AG09319 (cell line): ENCODE results near the gene TGFBR3L.

Experiments used
- DNase-seq: peaks from one replicate; pipeline ENCODE4 v3.0.0-alpha.2; 2010; ENCODE audit warnings: low read depth; ENCODE audit errors: extremely low read depth
- CTCF ChIP-seq: IDR thresholded peaks from 2 replicates; pipeline ENCODE4 v1.5.1; 2011; ENCODE audit warnings: low read depth, mild to moderate bottlenecking, inconsistent platforms, low read length, moderate library complexity

Gene TGFBR3L

DNA sequence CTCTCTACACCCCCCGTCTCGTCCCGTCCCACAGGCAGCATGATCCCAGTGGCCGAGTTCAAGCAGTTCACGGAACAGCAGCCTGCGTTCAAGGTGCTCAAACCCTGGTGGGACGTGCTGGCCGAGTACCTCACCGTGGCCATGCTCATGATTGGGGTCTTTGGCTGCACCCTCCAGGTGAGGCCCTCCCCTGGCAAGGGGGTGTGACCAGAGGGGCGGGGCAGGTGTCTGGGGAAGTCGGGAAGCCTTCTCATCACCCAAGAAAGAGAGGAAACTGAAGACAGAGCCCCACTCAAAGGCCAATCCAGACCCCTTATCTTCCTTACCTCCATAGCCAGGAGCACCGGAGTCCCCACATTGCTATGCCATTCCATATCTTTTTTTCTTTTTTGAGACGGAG, 19.1 kb upstream of the TGFBR3L start:
- TF ChIP-seq CTCF = no peak
- DNase-seq = no peak

DNA sequence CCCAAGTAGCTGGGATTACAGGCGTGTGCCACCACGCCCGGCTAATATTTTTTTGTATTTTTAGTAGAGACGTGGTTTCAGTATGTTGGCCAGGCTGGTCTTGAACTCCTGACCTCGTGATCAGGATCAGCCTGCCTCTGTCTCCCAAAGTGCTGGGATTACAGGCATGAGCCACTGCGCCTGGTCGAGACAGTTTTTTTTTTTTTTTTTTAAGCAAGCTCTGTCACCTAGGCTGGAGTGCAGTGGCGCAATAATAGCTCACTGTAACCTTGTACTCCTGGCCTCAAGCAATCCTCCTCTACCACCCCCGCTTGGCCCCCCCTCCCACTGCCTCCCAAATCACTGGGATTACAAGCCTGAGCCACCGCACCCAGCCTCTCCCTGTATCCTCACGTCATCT, 17.3 kb upstream of the TGFBR3L start:
- no peak for TF ChIP-seq CTCF
- no peak for DNase-seq

DNA sequence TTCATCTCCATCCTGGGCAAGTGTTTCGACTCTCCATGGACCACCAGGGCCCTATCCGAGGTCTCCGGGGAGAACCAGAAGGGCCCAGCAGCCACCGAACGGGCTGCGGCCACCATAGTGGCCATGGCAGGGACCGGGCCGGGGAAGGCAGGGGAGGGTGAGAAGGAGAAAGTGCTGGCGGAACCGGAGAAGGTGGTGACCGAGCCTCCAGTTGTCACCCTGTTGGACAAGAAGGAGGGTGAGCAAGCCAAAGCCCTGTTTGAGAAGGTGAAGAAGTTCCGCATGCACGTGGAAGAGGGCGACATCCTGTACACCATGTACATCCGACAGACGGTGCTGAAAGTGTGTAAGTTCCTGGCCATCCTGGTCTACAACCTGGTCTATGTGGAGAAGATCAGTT, 15.7 kb upstream of the TGFBR3L start:
- no peak for DNase-seq
- no peak for TF ChIP-seq CTCF

DNA sequence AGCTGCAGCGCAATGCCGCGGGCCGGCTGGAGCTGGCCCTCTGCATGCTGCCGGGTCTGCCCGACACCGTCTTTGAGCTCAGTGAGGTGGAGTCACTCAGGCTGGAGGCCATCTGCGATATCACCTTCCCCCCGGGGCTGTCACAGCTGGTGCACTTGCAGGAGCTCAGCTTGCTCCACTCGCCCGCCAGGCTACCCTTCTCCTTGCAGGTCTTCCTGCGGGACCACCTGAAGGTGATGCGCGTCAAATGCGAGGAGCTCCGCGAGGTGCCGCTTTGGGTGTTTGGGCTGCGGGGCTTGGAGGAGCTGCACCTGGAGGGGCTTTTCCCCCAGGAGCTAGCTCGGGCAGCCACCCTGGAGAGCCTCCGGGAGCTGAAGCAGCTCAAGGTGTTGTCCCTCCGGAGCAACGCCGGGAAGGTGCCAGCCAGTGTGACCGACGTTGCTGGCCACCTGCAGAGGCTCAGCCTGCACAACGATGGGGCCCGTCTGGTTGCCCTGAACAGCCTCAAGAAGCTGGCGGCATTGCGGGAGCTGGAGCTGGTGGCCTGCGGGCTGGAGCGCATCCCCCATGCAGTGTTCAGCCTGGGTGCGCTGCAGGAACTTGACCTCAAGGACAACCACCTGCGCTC, 14.8 kb upstream of the TGFBR3L start:
- no peak for TF ChIP-seq CTCF
- no peak for DNase-seq

DNA sequence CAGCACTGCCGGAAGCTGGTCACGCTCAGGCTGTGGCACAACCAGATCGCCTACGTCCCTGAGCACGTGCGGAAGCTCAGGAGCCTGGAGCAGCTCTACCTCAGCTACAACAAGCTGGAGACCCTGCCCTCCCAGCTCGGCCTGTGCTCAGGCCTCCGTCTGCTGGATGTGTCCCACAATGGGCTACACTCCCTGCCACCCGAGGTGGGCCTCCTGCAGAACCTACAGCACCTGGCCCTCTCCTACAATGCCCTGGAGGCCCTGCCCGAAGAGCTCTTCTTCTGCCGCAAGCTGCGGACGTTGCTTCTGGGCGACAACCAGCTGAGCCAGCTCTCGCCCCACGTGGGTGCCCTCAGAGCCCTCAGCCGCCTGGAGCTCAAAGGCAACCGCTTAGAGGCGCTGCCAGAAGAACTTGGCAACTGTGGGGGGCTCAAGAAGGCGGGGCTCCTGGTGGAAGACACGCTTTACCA, 14.2 kb upstream of the TGFBR3L start:
- DNase-seq = no peak
- TF ChIP-seq CTCF = no peak

DNA sequence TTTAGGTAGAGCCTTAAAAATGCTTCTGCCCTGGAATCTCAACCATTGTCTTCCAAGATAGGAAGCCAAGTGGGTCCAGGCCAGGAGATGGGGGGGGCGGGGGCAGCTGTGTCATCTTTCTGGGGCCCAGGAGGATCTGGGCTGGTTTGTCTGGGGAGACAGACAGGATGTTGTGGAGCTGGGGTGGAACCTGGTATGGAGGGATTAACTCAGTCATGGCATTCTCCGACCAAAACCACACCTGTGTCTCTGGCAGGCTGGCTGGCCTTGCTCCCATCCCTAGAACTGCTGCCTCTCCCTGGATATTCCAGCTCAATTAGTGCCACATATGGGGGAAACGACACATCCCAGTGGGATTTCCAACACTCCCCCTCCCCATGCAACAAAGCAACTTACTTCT, 13.7 kb upstream of the TGFBR3L start:
- no peak for TF ChIP-seq CTCF
- DNase-seq = no peak

- no peak for DNase-seq
- no peak for TF ChIP-seq CTCF
Measured at GRCh38 chr19:7901337-7901736, 13.3 kb upstream of the TGFBR3L start.
